NCI-H82 treated with DMSO at 0.1 percent for 48 hours (cell line): ENCODE results near the gene RASL11A.
"Not testable (repeated sequence)": the region's sequence is repeated elsewhere in the genome, so short reads cannot be mapped to it uniquely, and the experiment has no call there.

Source experiments
- DNase-seq: peaks from one replicate; lab custom pipeline; 2025; ENCODE audit not compliant: unreplicated experiment; lab: John Stamatoyannopoulos, UW

Gene RASL11A

DNA sequence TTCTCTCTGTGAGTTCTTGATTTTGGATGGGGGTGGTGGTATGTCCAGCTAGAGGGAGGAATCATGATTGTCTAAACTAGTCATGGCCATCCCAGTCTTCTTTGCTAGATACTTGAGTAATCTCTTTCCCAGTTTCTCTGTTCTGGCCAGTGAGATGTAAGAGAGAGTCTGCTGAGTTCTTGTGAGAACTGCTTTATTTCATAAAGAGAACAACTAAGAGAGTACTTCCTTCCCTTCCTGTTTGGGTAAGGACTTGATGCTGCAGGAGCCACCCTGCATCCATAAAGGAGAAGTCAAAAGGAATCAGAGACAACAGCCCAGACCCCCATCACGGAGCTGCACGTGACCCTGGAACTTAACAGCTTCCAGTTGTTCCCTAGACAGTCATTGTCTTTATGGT is 3.0 kb upstream of the RASL11A start:
- DNase-seq, result no peak

DNA sequence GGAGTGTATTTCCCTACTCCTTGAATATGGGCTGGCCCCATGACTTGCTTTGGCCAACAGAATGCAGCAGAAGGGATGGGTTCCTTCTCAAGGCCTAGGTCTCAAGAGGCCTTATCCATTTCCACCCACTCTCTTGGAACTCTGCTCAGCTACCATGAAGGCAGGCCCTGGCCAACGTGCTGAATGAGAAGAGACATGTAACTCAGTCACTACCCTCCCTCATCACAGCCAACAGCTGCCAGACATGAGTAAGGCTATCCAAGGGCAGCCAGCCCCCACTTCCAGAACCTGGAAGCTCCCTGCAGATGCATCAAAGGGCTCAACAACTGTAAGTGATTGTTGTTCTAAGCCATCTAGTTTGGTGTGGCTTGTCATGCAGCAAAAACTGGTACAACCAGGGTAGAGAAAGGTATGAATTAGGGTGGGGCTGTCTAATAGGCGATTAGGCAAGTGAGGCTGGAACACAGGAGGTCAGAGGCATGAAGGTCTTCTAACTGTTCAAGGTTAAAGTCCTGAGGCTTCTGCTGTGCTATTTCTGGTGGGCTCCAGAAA is 1.4 kb upstream of the RASL11A start:
- DNase-seq, result no peak

DNA sequence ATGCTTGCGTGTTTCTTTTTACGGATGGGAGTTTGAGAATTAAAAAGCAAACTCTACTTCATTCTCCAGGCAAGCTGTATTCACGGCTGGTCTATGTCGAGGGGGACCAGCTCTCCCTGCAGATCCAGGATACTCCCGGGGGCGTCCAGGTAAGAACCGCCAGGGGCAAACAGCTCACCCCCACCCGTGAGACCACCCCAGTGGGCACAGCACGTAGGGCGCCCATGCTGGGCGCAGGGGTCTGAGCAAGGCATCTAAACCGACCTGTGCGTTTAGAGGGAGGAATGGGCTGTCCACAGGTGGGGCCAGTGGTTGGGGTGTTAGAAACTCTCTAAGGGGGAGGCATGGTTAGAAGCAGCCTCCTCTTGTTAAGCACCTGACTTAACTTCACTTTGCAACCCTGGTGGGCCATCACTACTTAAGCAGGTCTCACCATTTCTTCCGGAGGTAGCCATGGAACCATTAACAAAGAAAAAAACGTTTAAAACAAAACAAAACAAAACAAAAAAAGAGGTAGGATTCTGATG is 1.0 kb downstream of the RASL11A start:
- DNase-seq, result no peak

DNA sequence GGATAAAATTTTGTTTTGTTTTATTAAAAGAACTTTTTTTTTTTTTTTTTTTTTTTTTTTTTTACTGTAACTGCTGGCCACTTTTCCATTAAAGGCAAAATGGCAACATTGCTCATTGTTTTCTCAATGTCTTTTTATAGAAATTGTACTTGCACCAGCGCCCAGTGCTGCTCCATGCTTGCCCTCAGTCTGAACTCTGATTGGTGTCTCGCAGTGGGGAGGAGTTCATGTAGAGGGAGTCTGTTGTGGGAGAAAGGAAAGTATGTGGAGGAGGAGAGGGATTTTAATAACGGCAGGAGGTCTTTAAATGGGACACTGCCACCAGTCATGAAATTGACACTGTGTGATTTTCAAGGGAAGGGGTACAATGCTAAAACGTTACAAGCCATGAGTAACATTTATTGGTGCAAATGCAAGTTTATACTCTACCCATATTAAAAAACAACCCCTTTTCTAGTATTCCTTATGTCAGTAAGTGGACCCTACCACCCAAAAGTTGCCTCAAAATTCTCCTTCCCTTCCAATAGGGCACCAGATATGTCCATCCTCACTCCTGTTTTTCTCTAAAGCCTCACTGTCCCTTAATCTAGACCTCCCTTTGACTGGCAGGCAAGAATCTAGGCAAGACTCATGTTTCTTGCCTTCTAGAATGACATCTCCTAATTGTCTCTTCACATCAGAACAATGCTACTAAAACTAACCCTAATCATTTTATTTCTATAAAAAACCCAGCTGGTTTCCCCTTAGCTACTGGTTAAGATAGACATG is 3.2 kb downstream of the RASL11A start:
- no peak for DNase-seq

DNA sequence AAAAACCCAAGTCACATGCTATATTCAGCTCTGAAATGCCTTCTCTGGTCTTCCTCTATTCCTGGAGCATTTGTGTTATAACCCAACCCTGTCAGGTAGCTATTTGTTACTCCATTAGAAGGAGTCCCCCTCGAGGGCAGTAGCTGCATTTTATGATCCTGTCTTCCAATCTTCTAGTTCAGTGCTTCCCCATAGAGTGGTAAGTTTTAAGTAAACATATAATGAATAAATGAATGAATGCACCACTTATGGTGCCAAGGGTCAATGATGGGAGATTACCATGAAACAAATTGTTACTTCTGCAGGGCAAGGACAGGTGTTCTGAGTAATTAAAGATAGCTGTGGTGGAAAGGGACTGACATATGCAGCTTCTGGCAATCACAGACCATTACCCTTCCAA is 4.0 kb downstream of the RASL11A start:
- DNase-seq, result no peak

DNA sequence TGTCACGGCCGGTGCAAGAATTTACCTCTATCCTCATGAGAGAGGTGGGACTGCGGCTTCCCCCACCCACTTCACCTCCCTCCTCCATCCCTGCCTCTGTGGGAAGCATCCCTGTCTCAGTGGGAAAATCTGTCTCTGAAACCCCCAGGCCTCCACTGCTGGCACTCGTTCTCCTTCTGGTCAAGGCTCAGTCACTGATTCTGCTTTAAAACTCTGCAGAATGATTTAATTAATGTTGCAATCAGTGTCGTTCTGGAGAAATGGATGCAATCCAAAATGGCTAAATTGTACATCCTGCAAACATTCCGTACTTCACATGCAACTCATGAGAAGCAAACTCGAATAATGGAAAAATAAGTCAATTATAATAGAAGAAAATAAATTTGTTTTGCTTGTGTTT is 5.6 kb downstream of the RASL11A start:
- DNase-seq, result no peak

DNA sequence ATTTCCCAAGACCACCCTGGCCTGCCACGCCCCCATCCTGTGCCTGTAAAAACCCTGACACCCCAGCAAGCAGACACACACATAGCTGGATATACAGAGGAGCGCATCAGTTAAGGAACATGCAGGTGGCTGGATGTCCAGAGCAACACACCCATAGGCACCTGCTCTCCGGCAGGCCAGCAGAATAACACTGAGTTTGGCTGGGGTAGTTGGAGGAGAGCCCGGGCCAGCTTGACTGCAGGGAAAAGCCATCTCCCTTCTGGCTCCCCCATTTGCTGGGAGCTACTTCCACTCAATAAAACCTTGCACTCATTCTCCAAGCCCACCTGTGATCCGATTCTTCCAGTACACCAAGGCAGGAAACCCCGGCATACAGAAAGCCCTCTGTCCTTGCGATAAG is 8.9 kb downstream of the RASL11A start:
- DNase-seq, result no peak

DNA sequence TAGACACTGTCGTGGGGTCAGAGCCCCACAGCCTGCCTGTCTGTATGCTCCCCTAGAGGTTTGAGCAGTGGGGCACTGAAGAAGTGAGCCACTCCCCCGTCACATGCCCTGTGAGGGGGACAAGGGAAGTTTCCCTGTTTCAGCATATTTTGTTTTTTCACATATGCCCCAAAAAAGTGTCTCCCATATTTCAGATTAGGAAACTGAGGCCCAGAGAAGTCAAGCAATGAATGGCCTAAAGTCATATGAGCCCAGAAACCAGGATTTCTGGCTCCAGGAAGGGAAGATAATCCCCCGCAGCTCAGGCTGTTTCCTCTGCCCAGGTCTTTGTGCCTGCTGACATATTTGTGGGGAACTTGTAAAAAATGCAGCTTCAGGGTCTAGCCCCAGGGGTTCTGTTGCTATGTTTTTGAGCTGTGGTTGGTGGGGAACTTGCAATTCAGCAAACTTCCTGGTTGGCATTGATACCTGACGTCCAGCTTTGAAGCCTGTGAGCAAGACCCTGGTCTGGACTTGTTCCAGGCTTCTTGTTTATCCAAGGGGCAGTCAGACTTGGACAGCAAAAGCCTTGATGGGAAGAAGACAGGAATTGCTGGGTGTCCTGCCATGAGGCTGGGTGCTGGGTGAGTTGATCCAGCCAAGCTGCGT is 9.5 kb downstream of the RASL11A start:
- DNase-seq, result no peak

DNA sequence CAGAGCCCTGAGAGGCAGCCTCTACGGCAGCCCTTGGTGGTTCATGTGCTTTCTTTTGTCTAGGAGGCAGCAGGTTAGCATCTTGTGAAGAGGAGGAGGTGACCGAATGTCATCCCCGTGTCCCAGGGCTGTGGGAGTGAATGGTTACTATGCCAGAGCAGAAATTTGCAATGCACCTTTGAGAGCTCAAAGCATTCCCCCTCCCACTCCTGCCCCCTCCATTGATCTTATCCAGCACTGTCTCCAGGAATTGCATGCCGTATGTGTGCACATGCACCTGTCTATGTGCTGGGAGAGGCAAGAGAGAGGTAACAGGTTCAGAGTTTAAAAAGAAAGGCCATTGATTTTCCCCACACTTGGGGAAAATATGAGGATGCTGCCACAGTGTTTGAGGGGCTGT is 10.2 kb downstream of the RASL11A start:
- no peak for DNase-seq

DNA sequence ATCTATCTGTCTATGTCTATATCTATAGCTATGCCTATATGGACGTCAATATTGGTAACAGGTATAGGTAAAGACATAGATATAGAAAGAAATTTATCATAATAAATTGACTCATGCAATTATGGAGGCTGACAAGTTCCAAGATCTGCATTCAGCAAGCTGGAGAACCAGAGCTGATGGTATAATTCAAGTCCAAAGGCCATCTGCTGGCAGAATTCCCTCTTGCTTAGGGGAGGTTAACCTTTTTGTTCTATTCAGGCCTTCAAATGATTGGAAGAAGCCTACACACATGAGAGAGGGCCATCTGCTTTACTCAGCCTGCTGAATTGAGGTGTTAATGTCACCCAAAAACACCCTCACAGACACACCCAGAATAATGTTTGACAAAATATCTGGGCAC is 10.8 kb downstream of the RASL11A start:
- no peak for DNase-seq

DNA sequence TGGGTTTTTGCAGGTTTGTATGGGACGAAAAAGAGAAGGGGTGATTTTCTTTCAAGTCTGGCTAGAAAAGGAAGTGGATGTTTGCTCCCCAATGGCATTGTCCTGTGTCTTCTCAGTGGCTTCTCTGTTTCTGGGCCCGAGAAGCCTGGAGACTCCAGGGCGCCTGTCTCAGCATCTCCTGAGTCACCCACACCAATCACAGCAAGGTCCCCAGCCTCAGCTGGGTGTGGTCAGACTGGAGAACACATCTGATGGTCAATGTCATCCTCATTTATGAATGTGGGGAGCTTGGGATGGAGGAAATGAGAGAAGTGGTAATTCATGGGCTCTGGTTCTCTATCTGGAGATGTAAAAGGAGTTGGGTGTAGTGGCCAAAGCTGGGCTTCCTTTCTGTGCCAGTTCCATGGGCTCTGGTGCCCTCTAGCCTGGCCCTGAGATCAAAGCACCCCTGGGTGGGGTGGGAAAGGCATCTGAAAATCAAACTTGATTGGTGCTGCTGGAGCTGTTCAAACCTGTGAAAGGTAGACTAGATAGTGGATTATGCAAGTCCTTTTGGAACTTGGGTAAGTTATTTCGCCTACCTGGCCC is 13.4 kb downstream of the RASL11A start:
- DNase-seq, result no peak

DNA sequence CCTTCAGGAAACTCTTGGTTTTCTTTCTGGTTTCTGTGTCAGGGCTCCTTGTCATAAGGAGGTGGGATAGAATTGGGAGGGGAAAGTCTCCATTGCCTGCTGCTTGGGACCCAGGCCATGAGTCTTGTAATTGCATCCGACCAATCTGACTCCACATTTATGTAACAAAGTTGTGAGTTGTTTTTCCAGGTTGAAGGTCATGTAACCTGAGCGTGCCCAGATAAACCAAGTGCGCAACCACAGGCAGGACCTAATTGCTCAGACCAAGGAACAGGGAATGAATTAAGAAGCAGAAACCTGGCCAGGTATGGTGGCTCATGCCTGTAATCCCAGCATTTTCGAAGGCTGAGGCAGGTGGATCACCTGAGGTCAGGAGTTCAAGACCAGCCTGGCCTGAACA is 17.8 kb downstream of the RASL11A start:
- DNase-seq, result no peak

DNA sequence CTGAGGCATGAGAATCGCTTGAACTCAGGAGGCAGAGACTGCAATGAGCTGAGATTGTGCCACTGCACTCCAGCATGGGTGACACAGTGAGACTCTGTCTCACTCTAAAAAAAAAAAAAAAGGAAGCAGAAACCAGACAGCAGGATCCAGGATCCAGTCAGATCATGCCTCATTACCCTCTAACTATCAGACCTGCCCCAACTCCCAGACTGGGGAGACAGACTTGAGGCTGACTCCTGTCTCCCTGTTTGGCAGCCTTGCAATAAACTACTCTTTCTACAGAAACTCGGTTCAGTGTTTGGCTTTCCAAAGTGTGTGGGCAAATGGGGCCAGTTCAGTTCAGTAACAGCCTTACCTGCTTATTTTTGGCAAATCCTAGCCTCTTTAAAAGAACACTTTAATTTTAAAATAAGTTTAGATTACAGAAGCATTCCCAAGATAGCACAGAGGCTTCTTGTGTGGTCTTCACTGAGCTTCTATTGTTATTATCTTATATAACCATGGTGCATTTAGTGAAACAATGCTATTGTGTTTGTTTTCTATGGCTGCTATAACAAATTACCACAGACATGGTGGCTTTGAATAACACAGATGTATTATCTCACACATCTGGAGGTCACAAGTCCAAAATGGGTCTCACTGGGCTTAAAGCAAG is 18.5 kb downstream of the RASL11A start:
- DNase-seq, result no peak

DNA sequence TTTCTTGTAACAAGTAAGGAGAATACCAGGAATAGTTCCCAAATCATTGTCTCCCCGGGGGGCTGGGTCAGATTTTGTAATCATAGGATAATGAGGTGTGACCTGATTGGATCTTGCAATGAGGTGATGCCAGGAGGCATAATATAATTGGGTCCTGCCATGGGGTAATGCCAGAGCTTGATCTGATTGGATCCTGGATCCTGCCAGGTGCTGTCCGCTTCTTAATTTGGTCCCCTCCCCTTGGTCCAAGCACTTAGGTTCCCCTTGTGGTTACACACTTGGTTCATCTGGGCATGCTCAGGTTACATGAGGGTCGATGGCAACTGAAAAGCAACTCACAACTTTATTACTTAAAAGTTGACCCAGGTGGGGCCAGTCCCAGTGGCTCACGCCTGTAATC is 20.1 kb downstream of the RASL11A start:
- DNase-seq, result no peak

DNA sequence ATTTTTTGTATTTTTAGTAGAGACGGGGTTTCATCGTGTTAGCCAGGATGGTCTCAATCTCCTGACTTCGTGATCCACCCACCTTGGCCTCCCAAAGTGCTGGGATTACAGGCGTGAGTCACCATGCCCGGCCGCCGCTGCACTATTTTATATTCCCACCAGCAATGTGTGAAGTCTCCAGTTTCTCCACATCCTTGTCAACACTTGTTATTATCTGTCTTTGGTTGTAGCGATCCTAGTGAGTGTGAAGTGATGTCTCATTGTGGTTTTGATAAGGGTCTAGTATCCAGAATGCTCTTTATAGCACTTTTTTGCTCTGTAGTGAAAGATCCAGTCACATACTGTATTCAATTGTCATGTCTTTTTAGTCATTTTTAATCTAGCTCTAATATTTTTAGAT is 21.3 kb downstream of the RASL11A start:
- not testable (repeated sequence) for DNase-seq

DNA sequence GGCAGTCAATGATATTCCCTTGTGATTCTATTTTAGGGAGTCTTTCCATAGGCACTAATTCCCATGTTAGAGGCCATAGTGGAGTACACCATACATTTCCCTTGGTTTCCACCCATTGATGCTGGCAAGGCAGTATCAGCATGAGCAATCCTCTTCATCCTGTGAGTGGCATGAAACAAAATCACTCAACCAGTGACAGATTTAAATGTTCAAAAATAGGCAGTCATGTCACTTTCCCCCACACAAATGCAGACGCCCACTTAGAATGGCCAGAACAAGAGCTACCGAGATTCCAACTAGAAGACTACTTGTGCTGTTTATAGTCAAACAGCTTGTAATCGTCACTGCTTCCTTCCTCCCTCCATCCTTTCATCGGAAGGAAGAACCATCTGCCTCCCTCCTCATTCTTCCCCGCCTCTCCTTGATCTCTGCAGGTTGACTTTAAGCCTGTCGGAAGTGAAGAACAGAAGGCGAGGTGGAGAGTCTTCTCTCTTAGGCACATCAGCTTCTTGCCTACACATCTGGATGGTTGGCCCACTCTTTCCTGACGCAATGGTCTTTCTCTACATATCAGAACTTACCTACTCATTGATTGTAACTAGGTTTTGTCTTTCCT is 22.6 kb downstream of the RASL11A start:
- no peak for DNase-seq

DNA sequence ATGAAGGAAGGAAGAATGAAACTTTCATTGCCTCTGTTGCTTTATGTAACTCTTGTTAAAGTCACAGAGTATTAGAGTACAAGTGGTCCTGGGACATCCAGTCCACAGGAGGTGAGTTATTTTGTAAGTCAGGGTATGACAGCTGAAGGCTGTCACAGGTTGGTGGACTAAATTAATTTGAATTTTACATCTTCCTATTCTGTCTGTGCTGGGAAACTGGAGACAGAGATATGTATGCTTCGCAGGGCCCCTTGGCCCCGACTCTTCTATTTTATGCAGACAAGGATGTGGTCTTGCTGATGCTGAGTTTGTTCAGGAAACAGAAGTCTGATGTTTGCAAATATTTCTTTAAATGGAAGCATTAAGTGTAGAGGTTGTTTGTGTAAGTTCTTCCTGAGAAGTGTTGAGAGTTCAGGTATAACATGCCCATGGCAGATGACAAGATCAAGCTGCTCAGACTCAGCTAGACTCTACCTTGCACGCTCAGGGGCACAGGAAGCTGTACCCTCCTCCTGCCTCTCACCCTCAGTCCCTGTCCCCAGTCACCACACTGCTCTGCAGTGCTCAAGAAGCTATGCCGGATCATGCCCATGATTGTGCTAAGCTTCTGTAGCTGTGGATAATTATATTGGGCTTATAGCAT is 23.4 kb downstream of the RASL11A start:
- no peak for DNase-seq

DNA sequence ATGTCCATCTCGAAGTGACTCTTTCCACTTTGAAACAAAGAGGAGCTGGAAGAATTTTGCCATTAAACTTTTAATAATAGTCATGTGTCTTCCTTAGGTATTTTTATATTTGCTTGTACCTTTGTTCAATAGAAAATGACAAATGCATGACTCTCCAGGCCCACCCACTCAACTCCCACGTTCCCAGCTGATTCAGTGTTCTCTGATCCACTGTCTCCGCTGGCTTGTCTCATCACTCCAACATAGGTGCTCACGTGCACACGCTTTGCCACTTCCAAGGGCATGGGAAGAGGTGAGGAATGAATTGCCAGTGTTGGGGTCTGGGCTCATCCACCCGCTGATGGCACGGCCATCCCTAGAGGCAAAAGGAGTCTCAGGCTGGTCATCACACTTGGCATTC is 24.5 kb downstream of the RASL11A start:
- DNase-seq, result no peak

DNA sequence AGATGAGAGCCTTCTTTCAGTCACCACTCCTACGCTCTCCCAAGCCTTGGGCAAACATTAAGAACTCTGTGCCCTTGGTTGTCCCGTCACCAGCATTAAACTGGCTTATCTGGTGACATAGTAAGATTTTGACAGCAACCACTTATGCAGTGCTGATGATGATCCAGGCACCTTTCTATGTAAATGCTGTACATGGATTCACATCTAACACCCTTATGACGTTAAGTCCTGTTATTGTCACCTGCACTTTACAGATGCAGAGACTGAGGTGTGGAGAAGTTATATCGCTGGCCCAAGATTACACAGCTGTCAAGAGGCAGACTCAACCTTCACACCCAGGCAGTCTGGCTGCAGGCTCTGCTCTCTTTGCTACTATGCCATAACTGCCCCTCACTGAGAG is 25.0 kb downstream of the RASL11A start:
- no peak for DNase-seq

DNA sequence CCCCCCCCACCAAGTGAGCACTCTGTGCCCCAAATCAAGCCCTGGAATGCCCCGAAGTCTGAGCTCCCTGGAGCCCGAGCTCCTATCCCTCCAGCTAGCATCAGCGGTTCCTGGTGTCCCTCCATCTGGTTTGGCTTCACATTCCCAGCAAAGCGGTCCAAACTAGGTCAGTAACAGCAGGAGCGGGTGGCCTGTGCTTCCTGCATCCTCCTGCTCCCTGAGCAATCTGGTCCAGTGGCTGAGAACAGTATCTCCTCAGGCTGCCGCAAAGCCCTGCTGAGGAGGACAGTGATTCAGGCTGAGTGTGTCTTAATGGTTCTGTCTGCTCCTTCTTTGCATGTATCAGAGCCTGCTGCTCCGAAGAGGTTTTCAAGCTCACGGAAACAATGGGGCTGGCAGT is 25.9 kb downstream of the RASL11A start:
- no peak for DNase-seq

DNA sequence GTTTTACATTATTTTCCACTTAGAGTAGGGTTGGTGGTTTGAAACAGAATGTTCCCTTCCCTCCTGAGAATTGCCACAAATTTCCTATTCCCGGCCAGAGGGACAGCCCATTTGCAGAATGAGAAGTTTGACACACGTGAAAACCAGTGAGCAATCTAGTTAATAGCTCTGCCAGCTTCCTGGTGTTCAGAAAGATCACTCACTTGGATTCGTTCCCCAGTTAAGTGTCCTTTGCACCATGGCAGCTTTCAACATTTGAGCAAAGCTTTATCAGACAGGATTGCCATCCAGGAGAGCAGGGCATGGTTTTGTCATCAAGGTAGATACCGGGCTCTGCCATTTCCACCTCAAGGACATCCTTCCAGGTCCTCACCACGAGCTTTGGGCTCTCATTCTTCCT is 28.2 kb downstream of the RASL11A start:
- no peak for DNase-seq
